Lower lobe of right lung (tissue), 2 donors: ENCODE data around the gene SRD5A3. TPM values are rescaled to one million over a fixed set of nuclear protein-coding genes. Genes with fewer than 3 reads are reported as not detected.
A peak's percentile ranks its signal among the peaks of the same experiment; 100 is the strongest.

Experiments used
- ATAC-seq, 2 donors: fragments of 200-7000 bp; cut with Tn5 transposase; one replicate each; pipeline ENCODE4 v1.9.1; 2020 to 2022; ENCODE audit warnings: mild to moderate bottlenecking in 2 of 2, moderate library complexity in 2 of 2
- DNase-seq: peaks from one replicate; pipeline ENCODE4 v3.0.0-alpha.2; 2020
- H3K27ac ChIP-seq: fragments of 200-600 bp; one replicate; pipeline ENCODE4 v1.8.0; 2022
- H3K27me3 ChIP-seq: fragments of 200-600 bp; one replicate; pipeline ENCODE4 v1.8.0; 2022; ENCODE audit warnings: low read depth
- H3K36me3 ChIP-seq: fragments of 200-600 bp; one replicate; pipeline ENCODE4 v1.8.0; 2022; ENCODE audit warnings: mild to moderate bottlenecking
- H3K4me1 ChIP-seq: fragments of 200-600 bp; one replicate; pipeline ENCODE4 v1.8.0; 2022
- H3K4me3 ChIP-seq: fragments of 200-600 bp; one replicate; pipeline ENCODE4 v1.8.0; 2022; ENCODE audit warnings: mild to moderate bottlenecking
- H3K9me3 ChIP-seq: fragments of 200-600 bp; one replicate; pipeline ENCODE4 v1.8.0; 2022
- CTCF ChIP-seq: fragments of 200-600 bp; IDR thresholded peaks from one replicate; pipeline ENCODE4 v1.8.0; 2022; ENCODE audit warnings: antibody characterized with exemption, mild to moderate bottlenecking
- intact Hi-C: fragments of 100-400 bp; cut with DNase I; formaldehyde crosslinking; loops from one replicate; pipeline ENCODE4 v1.11.0; 2022
- long read RNA-seq: library from polyadenylated mRNA; unstranded; transcript quantifications from one replicate; pipeline ENCODE4 v2.0.0, GENCODE V29; 2021
- total RNA-seq: library from RNA; stranded (reverse); fragmentation: NEBNext Ultra II Directional; extraction: Animal tissue kit (Norgen Biotek cat#: 25700); gene quantifications from one replicate; pipeline ENCODE4 v1.2.1, GENCODE V29; 2021
- donor health status: DM: no; HTN: yes; CAD: no; lungs with severe emphysema.

The SRD5A3 gene
- total RNA-seq: 21.1 TPM
- long read RNA-seq, full-length matches to known transcripts: 44 of 55 reads
- long read RNA-seq, partial matches to known transcripts: 1 of 55 reads
- long read RNA-seq, other reads (novel, unspliced or antisense): 10 of 55 reads

- Histone ChIP-seq H3K4me3 (peak within 1 kb of the TSS; percentile 82), H3K4me1 (peaks cover 20% of the 10 kb centered on the region), H3K27me3 (no peaks in the 10 kb centered on the region), H3K36me3 (no peaks in the 10 kb centered on the region), H3K27ac (peak within 1 kb of the TSS; percentile 95), H3K9me3 (no peaks in the 10 kb centered on the region)
- intact Hi-C loops: no loop called here
- peak; percentile 95 for TF ChIP-seq CTCF
- DNase-seq (peak; percentile 92), ATAC-seq (peak; percentile 98 to 99)
Measured at GRCh38 chr4:55345980-55346850, at the start of gene SRD5A3. Gene SRD5A3 (plus strand): TSS chr4:55346242. CDS start chr4:55346337, 95 bp downstream.

GRCh38 chr4:55297346-55297745 is 48.7 kb upstream of the SRD5A3 start:
- Histone ChIP-seq H3K9me3 (no peaks in the 10 kb centered on the region), H3K27ac (no peak overlapping the region), H3K27me3 (no peaks in the 10 kb centered on the region), H3K36me3 (no peaks in the 10 kb centered on the region), H3K4me1 (no peaks in the 10 kb centered on the region), H3K4me3 (no peak overlapping the region)
- no peak for TF ChIP-seq CTCF
- intact Hi-C loops: no loop called here
- ATAC-seq (no peak), DNase-seq (no peak)

GRCh38 chr4:55303760-55304165 is 42.3 kb upstream of the SRD5A3 start:
- TF ChIP-seq CTCF: no peak
- Histone ChIP-seq H3K9me3 (no peaks in the 10 kb centered on the region), H3K4me3 (no peak overlapping the region), H3K27ac (no peak overlapping the region), H3K36me3 (no peaks in the 10 kb centered on the region), H3K4me1 (peaks cover 10% of the 10 kb centered on the region), H3K27me3 (no peaks in the 10 kb centered on the region)
- ATAC-seq (peak; percentile 61 to 75), DNase-seq (no peak)
- intact Hi-C loops: no loop called here

- intact Hi-C loops: no loop called here
- ATAC-seq: no peak
- Histone ChIP-seq H3K27me3 (no peaks in the 10 kb centered on the region), H3K4me3 (no peak overlapping the region), H3K4me1 (peaks cover 10% of the 10 kb centered on the region), H3K9me3 (no peaks in the 10 kb centered on the region), H3K27ac (no peak overlapping the region), H3K36me3 (no peaks in the 10 kb centered on the region)
- TF ChIP-seq CTCF: no peak
- DNase-seq: no peak
Measured at GRCh38 chr4:55304303-55304702, 41.7 kb upstream of the SRD5A3 start.

- DNase-seq: no peak
- intact Hi-C loops: no loop called here
- no peak for TF ChIP-seq CTCF
- H3K4me1 ChIP-seq: peaks cover 10% of the 10 kb centered on the region
- no peak overlapping the region for H3K4me3 ChIP-seq
- H3K36me3 ChIP-seq: no peaks in the 10 kb centered on the region
- H3K27me3 ChIP-seq: no peaks in the 10 kb centered on the region
- no peak overlapping the region for H3K27ac ChIP-seq
- ATAC-seq: no peak
- no peaks in the 10 kb centered on the region for H3K9me3 ChIP-seq
Measured at GRCh38 chr4:55308071-55308470, 38.0 kb upstream of the SRD5A3 start.
